Testis (tissue), 2 donors: ENCODE results near the gene TFAP2E.

ENCODE experiments used
- CTCF ChIP-seq, 3 experiments: fragments of 450-650 bp in 2 of 3; fragments of 200-600 bp in 1 of 3; sonication (generic) in 1 of 3; IDR thresholded peaks; one replicate each; pipeline ENCODE4 v1.5.1; 2016 to 2019; ENCODE audit warnings: antibody characterized with exemption in 3 of 3, mild to moderate bottlenecking in 2 of 3, moderate library complexity in 1 of 3
- POLR2A ChIP-seq: fragments of 450-650 bp; IDR thresholded peaks from one replicate; pipeline ENCODE4 v1.6.1; 2017; ENCODE audit warnings: antibody characterized with exemption, mild to moderate bottlenecking, moderate library complexity

- TF ChIP-seq POLR2A (no peak), CTCF (IDR thresholded peaks at IDR 0.05) (no peak)
Measured at GRCh38 chr1:35622510-35623178, 49.5 kb downstream of the TFAP2E start.
